ENCODE measurements around the gene NOL12. TPM values are rescaled to one million over a fixed set of nuclear protein-coding genes. Genes with fewer than 3 reads are reported as not detected.
"Not testable (repeated sequence)": the region's sequence is repeated elsewhere in the genome, so short reads cannot be mapped to it uniquely, and the experiment has no call there.

Gene NOL12
- total RNA-seq, 4 donors from 2014 or later, result 16.3 to 29.1 (median 20.2) TPM

DNA sequence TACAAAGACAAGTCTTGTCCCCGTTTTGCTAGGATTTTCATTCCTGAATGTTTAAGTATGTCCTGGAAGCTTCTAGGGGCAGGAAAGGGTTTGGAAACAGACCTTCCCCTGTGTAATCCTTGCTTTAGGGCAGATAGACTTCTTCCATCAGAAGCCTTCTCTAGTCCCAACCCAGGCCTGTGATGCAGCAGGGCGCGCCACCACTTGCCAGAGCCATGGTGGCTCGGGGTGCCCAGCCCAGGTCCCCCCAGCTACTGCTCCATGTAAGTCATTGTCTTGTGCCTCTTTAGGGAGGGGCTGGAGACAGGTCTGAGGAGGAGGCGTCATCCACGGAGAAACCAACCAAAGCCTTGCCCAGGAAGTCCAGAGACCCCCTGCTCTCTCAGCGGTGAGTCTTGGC, 4.3 kb downstream of the NOL12 start:
- TF ChIP-seq CTCF (IDR thresholded peaks at IDR 0.05) (no peak), POLR2AphosphoS5 (IDR thresholded peaks at IDR 0.05) (no peak), EP300 (IDR thresholded peaks at IDR 0.05) (no peak), POLR2A (IDR thresholded peaks at IDR 0.05) (no peak)
- Histone ChIP-seq H3K4me1 (peaks cover 0 to 26% (median 9%) of the 10 kb centered on the region in 3 donors), H3K27ac (no peak overlapping the region), H3K36me3 (peaks cover 0 to 70% of the 10 kb centered on the region in 2 donors), H3K27me3 (no peaks in the 10 kb centered on the region), H3K4me3 (no peak overlapping the region), H3K9me3 (no peaks in the 10 kb centered on the region)
- ATAC-seq, result no peak
- WGBS, 2 donors (ENCODE audit: low coverage in 1 of 2), result 80% methylated on average over 1 of the region's 7 CpGs; no CpG with 5 or more reads in 1 of the 2 donors

GRCh38 chr22:37690901-37691504, 4.9 kb downstream of the NOL12 start:
- Histone ChIP-seq H3K4me1 (peaks cover 0 to 28% (median 10%) of the 10 kb centered on the region in 3 donors), H3K4me3 (no peak overlapping the region), H3K9me3 (no peaks in the 10 kb centered on the region), H3K36me3 (peaks cover 0 to 70% of the 10 kb centered on the region in 2 donors), H3K27me3 (no peaks in the 10 kb centered on the region), H3K27ac (no peak overlapping the region)
- ATAC-seq, result no peak
- TF ChIP-seq EP300 (IDR thresholded peaks at IDR 0.05), result no peak
- no peak for TF ChIP-seq POLR2A (IDR thresholded peaks at IDR 0.05)
- no peak for TF ChIP-seq CTCF (IDR thresholded peaks at IDR 0.05)
- no peak for TF ChIP-seq POLR2AphosphoS5 (IDR thresholded peaks at IDR 0.05)
- WGBS, 2 donors (ENCODE audit: low coverage in 1 of 2), result 80% methylated on average over 1 of the region's 18 CpGs; no CpG with 5 or more reads in 1 of the 2 donors

- H3K4me3 ChIP-seq, result no peak overlapping the region
These were observed 6.6 kb downstream of the NOL12 start for GRCh38 chr22:37692627-37693285.

DNA sequence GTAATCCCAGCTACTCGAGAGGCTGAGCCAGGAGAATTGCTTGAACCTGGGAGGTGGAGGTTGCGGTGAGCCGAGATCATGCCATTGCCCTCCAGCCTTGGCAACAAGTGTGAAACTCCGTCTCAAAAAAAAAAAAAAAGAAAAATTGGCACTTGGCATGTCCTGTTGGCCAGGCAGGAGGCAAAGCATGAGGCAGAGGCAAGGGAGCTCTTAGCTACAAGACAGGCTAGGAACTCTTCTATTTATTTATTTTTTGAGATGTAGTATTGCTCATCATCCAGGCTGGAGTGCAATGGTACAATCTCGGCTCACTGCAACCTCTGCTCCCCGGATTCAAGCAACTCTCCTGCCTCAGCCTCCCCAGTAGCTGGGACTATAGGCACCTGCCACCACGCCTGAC, 8.0 kb downstream of the NOL12 start:
- ATAC-seq, H3K9me3 ChIP-seq, H3K27me3 ChIP-seq, H3K27ac ChIP-seq, H3K4me3 ChIP-seq: not testable (repeated sequence)
- peaks cover 0 to 55% of the 10 kb centered on the region in 2 donors for H3K36me3 ChIP-seq
- WGBS, 2 donors (ENCODE audit: low coverage in 1 of 2), result 91 to 93% methylated on average over 3 to 7 of the region's 7 CpGs
- peaks cover 0 to 21% (median 10%) of the 10 kb centered on the region in 3 donors for H3K4me1 ChIP-seq

More at GRCh38 chr22:37692627-37693285, 6.6 kb downstream of the NOL12 start:
- no peak overlapping the region for H3K27ac ChIP-seq
- H3K27me3 ChIP-seq, result no peaks in the 10 kb centered on the region
- peaks cover 0 to 69% of the 10 kb centered on the region in 2 donors for H3K36me3 ChIP-seq
- WGBS, 2 donors (ENCODE audit: low coverage in 1 of 2), result 86 to 90% methylated on average over 1 to 4 of the region's 15 CpGs
- ATAC-seq, result no peak
- no peak for TF ChIP-seq POLR2A (IDR thresholded peaks at IDR 0.05)
- no peak for TF ChIP-seq POLR2AphosphoS5 (IDR thresholded peaks at IDR 0.05)
- no peaks in the 10 kb centered on the region for H3K9me3 ChIP-seq
- H3K4me1 ChIP-seq, result peaks cover 0 to 29% (median 10%) of the 10 kb centered on the region in 3 donors

DNA sequence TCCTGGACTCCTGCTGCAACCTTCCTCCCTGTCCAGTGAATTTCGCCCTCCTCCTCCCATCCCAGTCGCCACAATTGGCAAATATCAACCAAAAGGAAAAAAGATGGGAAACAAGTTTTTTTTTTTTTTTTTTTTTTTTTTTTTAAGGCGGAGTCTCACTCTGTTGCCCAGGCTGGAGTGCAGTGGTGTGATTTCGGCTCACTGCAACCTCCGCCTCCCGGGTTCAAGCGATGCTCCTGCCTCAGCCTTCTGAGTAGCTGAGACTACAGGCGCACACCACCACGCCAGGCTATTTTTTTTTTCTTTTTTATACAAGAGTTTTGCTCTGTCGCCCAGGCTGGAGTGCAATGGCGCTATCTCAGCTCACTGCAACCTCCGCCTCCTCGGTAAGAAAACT, 10.1 kb downstream of the NOL12 start:
- not testable (repeated sequence) for H3K27me3 ChIP-seq, ATAC-seq, H3K9me3 ChIP-seq
- Histone ChIP-seq H3K27ac (peak overlapping the region in 1 of 4 donors; percentile 43), H3K4me3 (peak overlapping the region in 1 of 2 donors; percentile 36), H3K4me1 (peaks cover 0 to 21% (median 10%) of the 10 kb centered on the region in 3 donors), H3K36me3 (peaks cover 0 to 34% of the 10 kb centered on the region in 2 donors)
- 25 to 44% methylated on average over 8 to 12 of the region's 13 CpGs for WGBS, 2 donors (ENCODE audit: low coverage in 1 of 2)

DNA sequence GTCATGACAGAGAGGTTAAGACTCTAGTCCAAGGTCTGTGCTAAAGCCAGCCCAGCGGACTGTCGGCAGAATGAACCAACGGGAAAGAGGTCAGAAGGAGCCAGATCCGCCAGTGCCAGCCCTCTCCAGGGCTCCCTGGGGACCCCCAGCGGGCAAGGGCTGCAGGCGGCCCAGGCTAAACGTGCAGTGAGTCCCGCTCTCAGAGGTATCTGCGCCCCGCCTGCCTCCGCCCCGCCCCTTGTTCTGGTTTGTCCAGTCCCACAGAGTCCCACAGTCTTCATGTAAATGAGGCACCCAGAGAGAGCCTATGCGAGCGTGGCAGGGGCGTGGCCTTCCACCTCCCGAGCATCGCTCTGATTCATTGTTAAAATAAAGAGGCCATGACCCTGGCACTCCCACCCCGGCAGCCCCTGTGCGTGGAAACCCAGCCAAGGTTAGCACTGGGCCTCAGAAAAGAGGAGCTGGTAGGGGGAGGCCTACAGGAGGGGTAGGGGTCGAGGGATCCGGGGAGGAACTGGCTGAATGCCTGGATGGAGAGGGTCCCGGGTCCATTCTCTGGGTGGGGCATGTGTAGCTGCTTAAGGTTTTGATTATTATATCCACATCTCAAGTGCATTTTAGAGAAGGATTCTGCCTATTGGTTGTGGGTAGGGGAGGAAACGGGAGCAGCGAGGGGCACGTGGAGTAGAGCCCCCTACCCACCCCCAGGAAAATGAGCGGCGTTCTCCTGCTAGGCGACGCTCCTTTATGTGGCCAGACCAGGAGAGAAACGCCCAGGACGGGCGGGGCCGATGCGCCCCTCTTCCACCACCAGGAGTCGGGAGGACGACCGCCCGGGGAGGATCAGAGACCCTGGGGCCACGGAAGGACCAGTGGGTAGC, 10.8 kb downstream of the NOL12 start, which contains the start of gene TRIOBP:
TRIOBP (plus strand) TSS at position 392 of the 881 bp plus-strand sequence. CDS start 4,318 bp downstream, outside the sequence.
- Histone ChIP-seq H3K27ac (peak within 1 kb of the TSS in 3 of 4 donors; percentile 13 to 43 (median 24)), H3K4me3 (peak within 1 kb of the TSS in 1 of 2 donors; percentile 36)

More for the DNA sequence above, 10.8 kb downstream of the NOL12 start, which contains the start of gene TRIOBP:
- TF ChIP-seq POLR2A (IDR thresholded peaks at IDR 0.05) (no peak), POLR2AphosphoS5 (IDR thresholded peaks at IDR 0.05) (peak; percentile 10), EP300 (IDR thresholded peaks at IDR 0.05) (no peak), CTCF (IDR thresholded peaks at IDR 0.05) (peak in 3 of 4 experiments; percentile 37 to 53 (median 51))
- H3K27me3 ChIP-seq, result no peaks in the 10 kb centered on the region
- H3K36me3 ChIP-seq, result peaks cover 0 to 28% of the 10 kb centered on the region in 2 donors
- peaks cover 0 to 21% (median 10%) of the 10 kb centered on the region in 3 donors for H3K4me1 ChIP-seq
- ATAC-seq, result peak; percentile 97
- 0 to 17% methylated on average over 1 to 3 of the region's 39 CpGs for WGBS, 2 donors (ENCODE audit: low coverage in 1 of 2)
- no peaks in the 10 kb centered on the region for H3K9me3 ChIP-seq

Measured in gastroesophageal sphincter (tissue), 4 donors.